Suprapubic skin (tissue), 4 donors: ENCODE measurements around the gene ELP1. TPM values are rescaled to one million over a fixed set of nuclear protein-coding genes. Genes with fewer than 3 reads are reported as not detected.

ENCODE experiments used
- DNase-seq, 2 donors: peaks; one replicate each; pipeline ENCODE4 v3.0.0-alpha.2; 2019; ENCODE audit warnings: low spot score in 2 of 2
- H3K27ac ChIP-seq: fragments of 200-600 bp; sonication (generic); one replicate; pipeline ENCODE4 v1.5.1; 2019
- H3K27me3 ChIP-seq: fragments of 200-600 bp; sonication (generic); one replicate; pipeline ENCODE4 v1.5.1; 2019
- H3K36me3 ChIP-seq: fragments of 200-600 bp; sonication (generic); one replicate; pipeline ENCODE4 v1.5.1; 2019
- H3K4me1 ChIP-seq: fragments of 200-600 bp; sonication (generic); one replicate; pipeline ENCODE4 v1.5.1; 2019
- H3K4me3 ChIP-seq: fragments of 200-600 bp; sonication (generic); one replicate; pipeline ENCODE4 v1.5.1; 2019; ENCODE audit warnings: mild to moderate bottlenecking
- H3K9me3 ChIP-seq: fragments of 200-600 bp; sonication (generic); one replicate; pipeline ENCODE4 v1.5.1; 2019
- EP300 ChIP-seq: sonication (generic); formaldehyde crosslinking; IDR thresholded peaks from one replicate; pipeline ENCODE4 v1.6.1; 2017; ENCODE audit warnings: antibody characterized with exemption
- POLR2A ChIP-seq, 2 donors: fragments of 450-650 bp; IDR thresholded peaks; one replicate each; pipeline ENCODE4 v1.6.1; 2017; ENCODE audit warnings: antibody characterized with exemption in 2 of 2, mild to moderate bottlenecking in 2 of 2, moderate library complexity in 2 of 2
- POLR2AphosphoS5 ChIP-seq, 3 donors: sonication (generic); formaldehyde crosslinking; IDR thresholded peaks; one replicate each; pipeline ENCODE4 v1.6.1; 2017; ENCODE audit warnings: antibody characterized with exemption in 3 of 3
- WGBS: methylation state at CpG from one replicate; pipeline ENCODE4 v1.1.5; 2018; 5-methylcytosine and 5-hydroxymethylcytosine counted together
- total RNA-seq, 4 donors: library from RNA; depleted of rRNA; stranded (reverse); fragments of >200 nt; gene quantifications; one replicate each; pipeline ENCODE4 v1.1.0, GENCODE V29; 2016
- TF ChIP-seq, protein P1 (sequence below), 2 donors: fragments of 200-600 bp in 1 of 2; fragments of 450-650 bp in 1 of 2; sonication (generic) in 1 of 2; IDR thresholded peaks; one replicate each; pipeline ENCODE4 v1.5.1; 2016 to 2019; ENCODE audit warnings: antibody characterized with exemption in 2 of 2, mild to moderate bottlenecking in 1 of 2, moderate library complexity in 1 of 2

Gene ELP1
- total RNA-seq, 4 donors from 2014 or later, result 22.2 to 34.2 (median 23.2) TPM

DNA sequence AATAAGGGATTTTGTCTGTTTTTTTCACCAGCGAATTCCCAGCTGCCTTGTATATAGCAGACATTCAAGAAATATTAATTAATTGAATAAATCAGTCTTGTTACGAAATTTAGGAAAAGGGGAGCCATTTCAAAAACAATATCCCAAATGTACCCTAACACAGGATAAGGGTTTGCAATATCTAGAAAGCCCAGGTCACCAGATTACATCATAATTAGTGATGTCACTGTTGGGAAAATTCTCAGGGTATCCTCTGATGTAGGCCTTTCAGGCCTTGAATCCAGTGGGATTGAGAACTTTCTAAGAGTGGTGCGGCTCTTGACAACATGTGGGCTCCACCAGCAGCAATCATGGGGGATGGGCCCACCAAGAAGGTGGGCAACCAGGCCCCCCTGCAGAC lies 71.9 kb downstream of the ELP1 start, which contains the start of gene ACTL7A:
ACTL7A (plus strand) TSS at position 270 of the 400 bp plus-strand sequence; CDS start at position 327, 57 bp downstream.
- no peaks in the 10 kb centered on the region for H3K36me3 ChIP-seq
- TF ChIP-seq, protein P1, sequence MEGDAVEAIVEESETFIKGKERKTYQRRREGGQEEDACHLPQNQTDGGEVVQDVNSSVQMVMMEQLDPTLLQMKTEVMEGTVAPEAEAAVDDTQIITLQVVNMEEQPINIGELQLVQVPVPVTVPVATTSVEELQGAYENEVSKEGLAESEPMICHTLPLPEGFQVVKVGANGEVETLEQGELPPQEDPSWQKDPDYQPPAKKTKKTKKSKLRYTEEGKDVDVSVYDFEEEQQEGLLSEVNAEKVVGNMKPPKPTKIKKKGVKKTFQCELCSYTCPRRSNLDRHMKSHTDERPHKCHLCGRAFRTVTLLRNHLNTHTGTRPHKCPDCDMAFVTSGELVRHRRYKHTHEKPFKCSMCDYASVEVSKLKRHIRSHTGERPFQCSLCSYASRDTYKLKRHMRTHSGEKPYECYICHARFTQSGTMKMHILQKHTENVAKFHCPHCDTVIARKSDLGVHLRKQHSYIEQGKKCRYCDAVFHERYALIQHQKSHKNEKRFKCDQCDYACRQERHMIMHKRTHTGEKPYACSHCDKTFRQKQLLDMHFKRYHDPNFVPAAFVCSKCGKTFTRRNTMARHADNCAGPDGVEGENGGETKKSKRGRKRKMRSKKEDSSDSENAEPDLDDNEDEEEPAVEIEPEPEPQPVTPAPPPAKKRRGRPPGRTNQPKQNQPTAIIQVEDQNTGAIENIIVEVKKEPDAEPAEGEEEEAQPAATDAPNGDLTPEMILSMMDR (IDR thresholded peaks at IDR 0.05), result no peak
- TF ChIP-seq EP300 (no peak), POLR2AphosphoS5 (IDR thresholded peaks at IDR 0.05) (no peak), POLR2A (IDR thresholded peaks at IDR 0.05) (no peak)
- no peak within 1 kb of the TSS for H3K4me3 ChIP-seq
- peaks cover 9% of the 10 kb centered on the region for H3K4me1 ChIP-seq
- no peak for DNase-seq
- H3K27me3 ChIP-seq, result no peaks in the 10 kb centered on the region
- no peak within 1 kb of the TSS for H3K27ac ChIP-seq
- H3K9me3 ChIP-seq, result no peaks in the 10 kb centered on the region
- 98% methylated on average over 3 of the region's 3 CpGs for WGBS

DNA sequence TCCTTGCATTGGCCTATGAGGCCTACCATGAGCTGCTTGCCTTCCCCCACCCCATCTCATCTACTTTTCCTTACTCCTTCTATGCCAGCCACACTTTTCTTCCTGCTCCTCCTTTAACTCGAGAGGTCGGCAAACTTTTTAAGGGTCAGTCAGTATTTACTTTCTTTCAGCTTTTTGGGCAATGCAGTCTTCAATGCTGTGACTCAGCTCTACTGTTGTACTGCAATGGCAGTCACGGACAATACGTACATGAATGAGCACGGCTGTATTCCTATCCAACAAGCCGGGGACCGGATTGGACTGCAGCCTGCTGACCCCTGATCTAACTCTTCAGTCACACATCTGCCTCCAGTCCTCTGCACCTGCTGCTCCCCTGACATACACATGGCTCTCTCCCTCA lies 72.5 kb downstream of the ELP1 start:
- Histone ChIP-seq H3K27ac (no peak overlapping the region), H3K4me3 (no peak overlapping the region), H3K36me3 (no peaks in the 10 kb centered on the region), H3K9me3 (no peaks in the 10 kb centered on the region), H3K4me1 (peaks cover 9% of the 10 kb centered on the region), H3K27me3 (no peaks in the 10 kb centered on the region)
- WGBS, result 91% methylated on average over 7 of the region's 7 CpGs
- TF ChIP-seq, protein P1 (IDR thresholded peaks at IDR 0.05), result no peak
- no peak for TF ChIP-seq POLR2A (IDR thresholded peaks at IDR 0.05)
- TF ChIP-seq EP300, result no peak
- no peak for TF ChIP-seq POLR2AphosphoS5 (IDR thresholded peaks at IDR 0.05)
- no peak for DNase-seq

DNA sequence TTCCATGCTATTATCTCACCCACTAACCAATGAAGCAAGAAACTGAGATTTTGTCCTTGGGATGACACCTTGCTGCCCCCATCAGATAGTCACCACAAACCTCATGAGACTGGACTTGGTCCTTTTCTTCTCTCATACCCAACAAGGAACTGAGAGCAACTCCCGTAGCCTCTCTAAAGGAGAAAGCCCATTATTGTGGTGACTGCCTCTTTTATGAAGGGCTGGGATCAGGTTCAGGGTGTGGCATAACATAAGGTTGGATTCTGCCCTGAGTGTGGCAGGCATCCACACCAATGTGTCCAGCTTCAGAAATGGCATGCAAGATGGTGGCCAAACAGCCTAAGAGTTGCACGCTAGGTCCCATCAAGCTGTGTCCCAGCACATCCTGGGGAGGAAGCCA lies 73.2 kb downstream of the ELP1 start:
- Histone ChIP-seq H3K4me1 (peaks cover 9% of the 10 kb centered on the region), H3K36me3 (no peaks in the 10 kb centered on the region), H3K9me3 (no peaks in the 10 kb centered on the region), H3K27ac (no peak overlapping the region), H3K27me3 (no peaks in the 10 kb centered on the region), H3K4me3 (no peak overlapping the region)
- WGBS, result 83% methylated on average over 2 of the region's 2 CpGs
- TF ChIP-seq, protein P1 (IDR thresholded peaks at IDR 0.05), result no peak
- no peak for TF ChIP-seq POLR2AphosphoS5 (IDR thresholded peaks at IDR 0.05)
- TF ChIP-seq EP300, result no peak
- no peak for TF ChIP-seq POLR2A (IDR thresholded peaks at IDR 0.05)
- no peak for DNase-seq

DNA sequence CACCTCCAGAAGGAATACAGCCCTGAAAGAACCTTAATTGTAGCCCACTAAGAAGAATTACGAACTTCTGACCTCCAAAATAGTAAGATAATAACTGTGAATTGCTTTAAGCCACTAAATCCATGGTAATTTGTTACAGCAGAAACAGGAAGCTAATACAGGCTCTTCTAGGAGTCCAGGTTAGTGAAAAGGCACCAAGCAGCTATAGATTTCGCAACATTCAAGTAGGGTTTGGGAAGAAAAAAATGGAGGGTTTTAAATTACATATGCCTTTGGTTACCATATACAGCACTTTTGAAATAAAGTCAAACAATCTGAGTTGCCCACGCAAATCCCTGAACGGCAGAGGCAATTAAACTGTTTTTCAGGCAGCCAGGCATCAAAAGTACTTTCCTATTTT lies 73.6 kb downstream of the ELP1 start:
- Histone ChIP-seq H3K36me3 (no peaks in the 10 kb centered on the region), H3K4me3 (no peak overlapping the region), H3K9me3 (no peaks in the 10 kb centered on the region), H3K27me3 (no peaks in the 10 kb centered on the region), H3K27ac (no peak overlapping the region), H3K4me1 (peaks cover 9% of the 10 kb centered on the region)
- TF ChIP-seq EP300 (no peak), POLR2A (IDR thresholded peaks at IDR 0.05) (no peak)
- TF ChIP-seq, protein P1 (IDR thresholded peaks at IDR 0.05), result no peak
- no peak for DNase-seq
- WGBS, result 92% methylated on average over 4 of the region's 4 CpGs

DNA sequence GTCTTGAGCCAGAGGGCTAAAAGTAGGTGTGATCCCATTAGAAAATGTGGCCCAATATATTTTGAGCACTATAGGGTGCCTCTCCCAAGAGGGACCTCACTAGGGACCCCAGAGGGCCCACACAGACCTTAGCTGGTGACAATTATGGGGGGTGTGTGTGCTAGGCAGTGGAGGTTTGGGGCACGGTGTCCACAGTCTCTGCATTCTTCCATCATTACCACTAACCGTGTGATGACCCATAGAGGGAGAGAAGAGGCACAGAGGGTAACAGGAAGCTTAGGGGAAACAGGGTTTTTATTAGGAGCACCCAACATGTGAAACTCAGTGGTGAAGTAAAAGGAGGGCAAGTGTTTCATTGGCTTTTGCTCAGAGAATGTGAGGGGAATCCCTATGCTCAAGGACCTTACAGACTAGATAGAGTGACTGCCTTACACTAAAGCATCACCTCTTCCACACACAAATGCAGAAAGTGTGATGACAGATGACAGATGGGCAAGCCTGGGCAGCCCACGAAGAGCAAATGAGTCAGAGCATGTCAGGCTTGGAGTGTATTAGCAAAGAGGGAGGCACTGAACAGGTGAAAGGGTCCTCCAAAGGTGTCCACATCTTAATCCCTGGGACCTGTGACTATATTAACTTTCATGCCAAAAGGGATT lies 74.3 kb downstream of the ELP1 start:
- 73% methylated on average over 3 of the region's 3 CpGs for WGBS
- Histone ChIP-seq H3K4me1 (peaks cover 9% of the 10 kb centered on the region), H3K9me3 (no peaks in the 10 kb centered on the region), H3K27ac (no peak overlapping the region), H3K4me3 (no peak overlapping the region), H3K27me3 (no peaks in the 10 kb centered on the region), H3K36me3 (no peaks in the 10 kb centered on the region)
- DNase-seq, result no peak
- TF ChIP-seq POLR2A (IDR thresholded peaks at IDR 0.05), result no peak
- TF ChIP-seq POLR2AphosphoS5 (IDR thresholded peaks at IDR 0.05), result no peak
- TF ChIP-seq, protein P1 (IDR thresholded peaks at IDR 0.05), result no peak
- TF ChIP-seq EP300, result no peak
